Thyroid gland (tissue), 4 donors: ENCODE measurements around the gene CREB3L1.

Source experiments
- POLR2A ChIP-seq, 2 donors: fragments of 450-650 bp; IDR thresholded peaks; one replicate each; pipeline ENCODE4 v1.6.1; 2017; ENCODE audit warnings: antibody characterized with exemption in 2 of 2, mild to moderate bottlenecking in 2 of 2, moderate library complexity in 1 of 2
- TF ChIP-seq, protein P1 (sequence below), 6 experiments: fragments of 200-600 bp in 3 of 6; fragments of 450-650 bp in 3 of 6; sonication (generic) in 3 of 6; IDR thresholded peaks; one replicate each; pipeline ENCODE4 v1.5.1; 2016 to 2019; ENCODE audit warnings: antibody characterized with exemption in 6 of 6, mild to moderate bottlenecking in 2 of 6, inconsistent platforms in 1 of 6, moderate library complexity in 1 of 6

DNA sequence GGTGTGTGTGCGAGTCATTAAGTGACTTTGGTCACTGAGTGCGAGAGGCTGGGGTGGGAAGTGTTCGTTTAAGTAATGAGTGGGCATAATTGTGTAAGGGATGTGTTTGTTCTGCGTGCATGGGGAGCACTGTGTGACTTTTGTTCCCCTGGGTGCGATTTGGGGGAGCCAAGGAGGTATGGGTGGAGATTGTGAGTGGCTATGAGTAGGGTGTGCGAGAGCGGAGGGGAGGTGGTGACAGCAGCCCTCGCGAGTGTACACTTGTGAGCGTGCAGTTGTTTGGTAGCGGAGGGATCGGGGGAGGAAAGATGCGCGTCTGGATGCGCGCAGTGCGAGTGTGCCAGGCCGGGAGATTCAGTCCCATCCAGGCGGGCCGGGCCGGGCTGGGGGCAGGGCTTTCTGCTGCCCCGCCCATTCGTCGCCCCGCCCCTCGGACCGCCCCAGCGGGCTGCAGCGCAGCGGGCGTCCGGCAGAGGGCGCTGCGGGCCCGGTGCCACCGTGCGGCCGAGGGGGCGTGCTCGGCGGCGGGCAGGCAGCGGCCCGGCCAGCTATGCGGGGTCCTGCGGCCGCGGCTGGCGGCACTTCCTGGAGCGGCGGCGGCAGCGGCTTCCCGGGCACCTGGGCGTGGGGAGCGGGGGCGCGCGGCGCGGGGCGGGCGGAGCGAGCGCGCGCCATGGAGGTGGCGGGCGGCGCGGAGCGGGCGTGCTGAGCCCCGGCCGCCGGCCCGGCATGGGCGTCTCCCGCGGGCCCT lies 69.6 kb downstream of the CREB3L1 start, which contains the start of gene DGKZ:
- TF ChIP-seq, protein P1, sequence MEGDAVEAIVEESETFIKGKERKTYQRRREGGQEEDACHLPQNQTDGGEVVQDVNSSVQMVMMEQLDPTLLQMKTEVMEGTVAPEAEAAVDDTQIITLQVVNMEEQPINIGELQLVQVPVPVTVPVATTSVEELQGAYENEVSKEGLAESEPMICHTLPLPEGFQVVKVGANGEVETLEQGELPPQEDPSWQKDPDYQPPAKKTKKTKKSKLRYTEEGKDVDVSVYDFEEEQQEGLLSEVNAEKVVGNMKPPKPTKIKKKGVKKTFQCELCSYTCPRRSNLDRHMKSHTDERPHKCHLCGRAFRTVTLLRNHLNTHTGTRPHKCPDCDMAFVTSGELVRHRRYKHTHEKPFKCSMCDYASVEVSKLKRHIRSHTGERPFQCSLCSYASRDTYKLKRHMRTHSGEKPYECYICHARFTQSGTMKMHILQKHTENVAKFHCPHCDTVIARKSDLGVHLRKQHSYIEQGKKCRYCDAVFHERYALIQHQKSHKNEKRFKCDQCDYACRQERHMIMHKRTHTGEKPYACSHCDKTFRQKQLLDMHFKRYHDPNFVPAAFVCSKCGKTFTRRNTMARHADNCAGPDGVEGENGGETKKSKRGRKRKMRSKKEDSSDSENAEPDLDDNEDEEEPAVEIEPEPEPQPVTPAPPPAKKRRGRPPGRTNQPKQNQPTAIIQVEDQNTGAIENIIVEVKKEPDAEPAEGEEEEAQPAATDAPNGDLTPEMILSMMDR (IDR thresholded peaks at IDR 0.05) = peak in 5 of 6 experiments; percentile 34 to 100 (median 99)
- peak in 1 of 2 donors; percentile 65 for TF ChIP-seq POLR2A (IDR thresholded peaks at IDR 0.05)
